ENCODE results near the gene TMEM108. TPM values are rescaled to one million over a fixed set of nuclear protein-coding genes. Genes with fewer than 3 reads are reported as not detected.

The TMEM108 gene
- total RNA-seq, 6 experiments from 2014 or later: 0.10 to 0.20 TPM; not detected in 4

- Histone ChIP-seq H3K4me1 (no peaks in the 10 kb centered on the region), H3K9me3 (no peaks in the 10 kb centered on the region), H3K36me3 (no peaks in the 10 kb centered on the region), H3K27me3 (no peaks in the 10 kb centered on the region), H3K27ac (no peak overlapping the region), H3K4me3 (no peak overlapping the region)
- DNase-seq (no peak), ATAC-seq (no peak)
- intact Hi-C loops (cut with DNase I): no loop called here
- no peak for TF ChIP-seq POLR2A (IDR thresholded peaks at IDR 0.05)
- TF ChIP-seq, protein P1, sequence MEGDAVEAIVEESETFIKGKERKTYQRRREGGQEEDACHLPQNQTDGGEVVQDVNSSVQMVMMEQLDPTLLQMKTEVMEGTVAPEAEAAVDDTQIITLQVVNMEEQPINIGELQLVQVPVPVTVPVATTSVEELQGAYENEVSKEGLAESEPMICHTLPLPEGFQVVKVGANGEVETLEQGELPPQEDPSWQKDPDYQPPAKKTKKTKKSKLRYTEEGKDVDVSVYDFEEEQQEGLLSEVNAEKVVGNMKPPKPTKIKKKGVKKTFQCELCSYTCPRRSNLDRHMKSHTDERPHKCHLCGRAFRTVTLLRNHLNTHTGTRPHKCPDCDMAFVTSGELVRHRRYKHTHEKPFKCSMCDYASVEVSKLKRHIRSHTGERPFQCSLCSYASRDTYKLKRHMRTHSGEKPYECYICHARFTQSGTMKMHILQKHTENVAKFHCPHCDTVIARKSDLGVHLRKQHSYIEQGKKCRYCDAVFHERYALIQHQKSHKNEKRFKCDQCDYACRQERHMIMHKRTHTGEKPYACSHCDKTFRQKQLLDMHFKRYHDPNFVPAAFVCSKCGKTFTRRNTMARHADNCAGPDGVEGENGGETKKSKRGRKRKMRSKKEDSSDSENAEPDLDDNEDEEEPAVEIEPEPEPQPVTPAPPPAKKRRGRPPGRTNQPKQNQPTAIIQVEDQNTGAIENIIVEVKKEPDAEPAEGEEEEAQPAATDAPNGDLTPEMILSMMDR (IDR thresholded peaks at IDR 0.05): no peak
- 24% methylated on average over 3 of the region's 3 CpGs for WGBS (ENCODE audit: insufficient coverage, low coverage, low lambda C conversion rate, missing lambda C conversion rate)
Observed at GRCh38 chr3:133292296-133292695, 254.1 kb downstream of the TMEM108 start.

DNA sequence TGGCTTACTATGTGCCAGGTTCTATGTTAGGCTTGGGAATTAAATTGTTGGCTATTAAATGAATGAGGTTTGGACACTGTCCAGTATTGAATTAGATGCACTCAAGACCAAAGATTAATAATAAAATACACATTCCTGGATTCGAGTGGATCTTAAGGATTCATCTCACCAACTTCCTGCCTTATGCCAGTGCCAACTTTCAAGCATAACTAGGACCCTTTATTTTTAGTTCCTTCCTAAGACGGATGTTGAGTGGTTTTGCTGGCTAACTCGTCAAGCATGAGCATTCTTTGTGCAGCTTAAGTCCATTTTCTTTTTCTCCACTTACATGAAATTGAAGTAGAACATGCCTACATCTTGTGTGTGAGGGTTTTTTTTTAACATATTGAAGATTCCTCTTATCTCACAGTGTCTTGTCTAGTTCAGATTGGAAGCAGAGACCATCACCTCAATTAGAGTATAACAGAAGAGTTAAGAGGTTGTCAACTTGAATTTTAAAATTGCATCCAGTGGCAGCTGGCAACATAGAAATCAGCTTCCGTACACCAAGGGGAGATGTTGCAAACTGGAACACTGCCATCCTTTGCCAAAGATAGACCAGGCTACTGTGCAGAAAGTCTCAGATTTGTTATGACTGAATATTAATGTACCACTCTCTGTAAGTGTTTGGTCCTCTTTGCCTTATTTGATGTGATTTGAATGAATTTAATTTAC lies 255.4 kb downstream of the TMEM108 start:
- Histone ChIP-seq H3K36me3 (no peaks in the 10 kb centered on the region), H3K9me3 (no peaks in the 10 kb centered on the region), H3K4me1 (no peaks in the 10 kb centered on the region), H3K27me3 (no peaks in the 10 kb centered on the region), H3K4me3 (no peak overlapping the region), H3K27ac (no peak overlapping the region)
- no peak for TF ChIP-seq POLR2A (IDR thresholded peaks at IDR 0.05)
- TF ChIP-seq, protein P1 (IDR thresholded peaks at IDR 0.05): no peak
- 28% methylated on average over 4 of the region's 4 CpGs for WGBS (ENCODE audit: insufficient coverage, low coverage, low lambda C conversion rate, missing lambda C conversion rate)
- ATAC-seq (no peak), DNase-seq (no peak)
- intact Hi-C loops (cut with DNase I): no loop called here

DNA sequence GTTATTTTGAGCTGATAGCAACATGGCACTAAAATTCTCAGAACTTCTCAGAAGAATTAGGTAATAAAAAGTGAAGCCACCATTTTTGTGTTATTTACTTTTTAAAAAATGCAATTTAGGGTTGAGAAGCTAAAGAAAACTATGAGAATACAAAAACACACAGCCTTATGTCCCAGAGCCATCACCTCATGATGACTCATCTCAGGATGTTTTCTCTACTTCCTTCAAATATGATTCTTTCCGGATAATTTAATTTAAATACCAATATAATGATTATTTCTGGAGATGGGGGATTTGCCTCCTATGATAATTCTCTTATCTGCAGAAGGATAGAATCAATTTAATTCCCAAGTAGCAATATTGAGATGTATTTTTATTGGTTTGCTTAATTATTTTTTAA lies 256.1 kb downstream of the TMEM108 start:
- no peaks in the 10 kb centered on the region for H3K9me3 ChIP-seq
- no peak for ATAC-seq
- no peaks in the 10 kb centered on the region for H3K27me3 ChIP-seq
- TF ChIP-seq, protein P1 (IDR thresholded peaks at IDR 0.05): no peak
- no peak for TF ChIP-seq POLR2A (IDR thresholded peaks at IDR 0.05)
- H3K4me3 ChIP-seq: no peak overlapping the region
- DNase-seq: no peak
- no peaks in the 10 kb centered on the region for H3K36me3 ChIP-seq
- no peak overlapping the region for H3K27ac ChIP-seq
- no peaks in the 10 kb centered on the region for H3K4me1 ChIP-seq
- 61% methylated on average over 1 of the region's 1 CpG for WGBS (ENCODE audit: insufficient coverage, low coverage, low lambda C conversion rate, missing lambda C conversion rate)
- intact Hi-C loops (cut with DNase I): no loop called here

DNA sequence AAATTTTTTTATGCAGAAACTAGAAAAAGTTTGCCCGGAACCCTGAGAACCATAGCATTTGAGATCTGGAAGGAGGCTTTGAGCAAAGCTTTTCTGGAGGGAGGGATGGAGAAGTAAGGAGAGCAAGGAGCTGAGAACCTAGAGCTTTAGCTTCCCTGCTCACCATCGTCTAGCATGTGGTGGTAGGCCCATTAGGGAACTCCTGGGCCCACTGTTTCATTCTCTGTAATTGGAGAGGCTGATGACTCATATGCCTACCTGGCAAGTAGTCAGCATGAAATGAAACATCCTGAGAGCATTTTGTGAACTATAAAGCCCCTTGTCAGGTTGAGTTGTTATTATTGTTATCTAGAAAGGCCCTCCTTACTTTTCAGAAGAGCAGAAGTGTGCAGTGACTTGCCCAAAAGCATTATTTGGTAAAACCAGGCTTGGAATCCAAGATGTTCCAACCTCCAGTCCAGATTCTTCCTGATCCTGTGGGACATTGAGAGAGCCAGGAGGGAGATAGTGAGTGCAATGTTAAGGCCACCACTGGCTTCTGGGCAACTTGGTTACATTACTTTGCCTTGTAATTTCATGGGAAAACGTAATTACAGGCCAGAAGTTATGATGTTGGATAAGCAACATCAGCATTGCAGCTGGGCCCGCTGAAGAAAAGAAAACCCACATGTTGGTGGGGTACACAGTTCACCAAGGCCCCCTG lies 257.2 kb downstream of the TMEM108 start:
- H3K36me3 ChIP-seq: no peaks in the 10 kb centered on the region
- no peaks in the 10 kb centered on the region for H3K9me3 ChIP-seq
- no peak overlapping the region for H3K4me3 ChIP-seq
- ATAC-seq: no peak
- TF ChIP-seq, protein P1 (IDR thresholded peaks at IDR 0.05): no peak
- no peaks in the 10 kb centered on the region for H3K4me1 ChIP-seq
- no peak for DNase-seq
- H3K27me3 ChIP-seq: no peaks in the 10 kb centered on the region
- no peak overlapping the region for H3K27ac ChIP-seq
- intact Hi-C loops (cut with DNase I): no loop called here
- WGBS (ENCODE audit: insufficient coverage, low coverage, low lambda C conversion rate, missing lambda C conversion rate): 58% methylated on average over 4 of the region's 4 CpGs
